Endothelial cell of umbilical vein (primary cell): ENCODE measurements around the gene INO80C.

Experiments
- POLR2A ChIP-seq: IDR thresholded peaks from 2 replicates; pipeline ENCODE4 v1.6.1; 2012; ENCODE audit warnings: low read depth, mild to moderate bottlenecking, control low read depth, low read length
- POLR2AphosphoS5 ChIP-seq: IDR thresholded peaks from 2 replicates; pipeline ENCODE4 v1.6.1; 2012; ENCODE audit warnings: low read depth, mild to moderate bottlenecking, control low read depth, low read length, moderate library complexity; ENCODE audit not compliant: insufficient read depth
- TF ChIP-seq, protein P1 (sequence below), 2 donors: IDR thresholded peaks; 1 replicate in 1 of 2; 2 replicates in 1 of 2; pipeline ENCODE4 v1.5.1; 2011; ENCODE audit warnings: low read length in 2 of 2, mild to moderate bottlenecking in 2 of 2, moderate library complexity in 2 of 2, control low read depth in 1 of 2, inconsistent platforms in 1 of 2, low read depth in 1 of 2; ENCODE audit not compliant: insufficient read depth in 1 of 2; ENCODE audit errors: extremely low read depth in 1 of 2

DNA sequence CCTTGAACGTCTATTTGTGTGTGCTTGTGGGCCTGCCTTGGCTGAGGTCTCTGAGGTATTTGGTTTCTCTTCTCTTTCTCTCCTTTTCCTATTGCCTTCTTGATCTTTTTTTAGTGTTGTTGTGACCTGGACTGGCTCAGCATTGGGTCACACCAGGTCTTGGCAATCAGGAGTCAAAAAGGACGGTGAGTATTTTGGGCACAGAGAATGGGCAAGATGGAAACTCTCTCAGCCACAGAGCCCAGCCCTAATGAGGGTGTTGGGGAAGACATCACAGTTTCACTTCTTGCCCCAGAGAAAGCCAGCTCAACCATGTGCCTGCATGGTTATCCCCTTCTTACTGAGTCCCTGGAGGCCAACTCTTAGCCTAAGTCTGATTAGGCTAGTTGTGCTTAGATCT, 13.7 kb upstream of the INO80C start:
- TF ChIP-seq, protein P1, sequence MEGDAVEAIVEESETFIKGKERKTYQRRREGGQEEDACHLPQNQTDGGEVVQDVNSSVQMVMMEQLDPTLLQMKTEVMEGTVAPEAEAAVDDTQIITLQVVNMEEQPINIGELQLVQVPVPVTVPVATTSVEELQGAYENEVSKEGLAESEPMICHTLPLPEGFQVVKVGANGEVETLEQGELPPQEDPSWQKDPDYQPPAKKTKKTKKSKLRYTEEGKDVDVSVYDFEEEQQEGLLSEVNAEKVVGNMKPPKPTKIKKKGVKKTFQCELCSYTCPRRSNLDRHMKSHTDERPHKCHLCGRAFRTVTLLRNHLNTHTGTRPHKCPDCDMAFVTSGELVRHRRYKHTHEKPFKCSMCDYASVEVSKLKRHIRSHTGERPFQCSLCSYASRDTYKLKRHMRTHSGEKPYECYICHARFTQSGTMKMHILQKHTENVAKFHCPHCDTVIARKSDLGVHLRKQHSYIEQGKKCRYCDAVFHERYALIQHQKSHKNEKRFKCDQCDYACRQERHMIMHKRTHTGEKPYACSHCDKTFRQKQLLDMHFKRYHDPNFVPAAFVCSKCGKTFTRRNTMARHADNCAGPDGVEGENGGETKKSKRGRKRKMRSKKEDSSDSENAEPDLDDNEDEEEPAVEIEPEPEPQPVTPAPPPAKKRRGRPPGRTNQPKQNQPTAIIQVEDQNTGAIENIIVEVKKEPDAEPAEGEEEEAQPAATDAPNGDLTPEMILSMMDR (IDR thresholded peaks at IDR 0.05; ENCODE audit: extremely low read depth in 1 of 2, insufficient read depth in 1 of 2, low read depth in 1 of 2, low read length in 2 of 2): no peak
- no peak for TF ChIP-seq POLR2A
- TF ChIP-seq POLR2AphosphoS5: no peak
